ENCODE data around the gene RHPN2. TPM values are rescaled to one million over a fixed set of nuclear protein-coding genes. Genes with fewer than 3 reads are reported as not detected.
"Not testable (repeated sequence)": the region's sequence is repeated elsewhere in the genome, so short reads cannot be mapped to it uniquely, and the experiment has no call there.

RHPN2 gene
- total RNA-seq, 2 experiments from 2014 or later = 2.1 to 6.4 TPM

GRCh38 chr19:33036370-33037167, 28.1 kb downstream of the RHPN2 start:
- CTCF ChIA-PET (ENCODE audit: unreplicated experiment); intact Hi-C loops (cut with micrococcal nuclease; ENCODE audit: unreplicated experiment): not testable (repeated sequence)
- POLR2A ChIA-PET = interaction anchor here (0.5 to 0.9 kb wide), 3 partner anchors 14 to 120 kb away, joined by 3 read pairs; no protein-coding TSS in a partner anchor

GRCh38 chr19:33035461-33035860, 29.2 kb downstream of the RHPN2 start:
- no peak overlapping the region for H3K4me2 ChIP-seq (ENCODE audit: low read length)
- H3K9me2 ChIP-seq (ENCODE audit: insufficient read depth, low read length) = no peaks in the 10 kb centered on the region
- H3K4me3 ChIP-seq (ENCODE audit: low read depth, low read length, poor library complexity, severe bottlenecking) = no peak overlapping the region
- no peaks in the 10 kb centered on the region for H3K4me1 ChIP-seq (ENCODE audit: insufficient read depth, low read length, poor library complexity, severe bottlenecking)
- H3K36me3 ChIP-seq (ENCODE audit: insufficient read depth, low read length) = no peaks in the 10 kb centered on the region
- intact Hi-C loops (cut with micrococcal nuclease; ENCODE audit: unreplicated experiment) = no loop called here
- no peaks in the 10 kb centered on the region for H3K9me3 ChIP-seq (ENCODE audit: low read length)
- no peak for DNase-seq (ENCODE audit: low spot score)
- no peaks in the 10 kb centered on the region for H3K79me2 ChIP-seq (ENCODE audit: insufficient read depth, low read depth, low read length)
- no peaks in the 10 kb centered on the region for H4K20me1 ChIP-seq (ENCODE audit: insufficient read depth, low read length)
- ChIA-PET CTCF (ENCODE audit: unreplicated experiment) (no interaction called here), POLR2A (interaction anchor here (0.7 to 0.9 kb wide), 2 partner anchors 13 to 605 kb away, joined by 3 to 4 read pairs; no protein-coding TSS in a partner anchor)
- no peak for TF ChIP-seq EZH2phosphoT487 (IDR thresholded peaks at IDR 0.05; ENCODE audit: borderline replicate concordance, low read depth, low read length)
- BruUV-seq (replicated peaks) = no TSS peak
- H2AFZ ChIP-seq (ENCODE audit: low read length) = no peak overlapping the region
- H3K27ac ChIP-seq (ENCODE audit: low read depth, low read length, poor library complexity, severe bottlenecking) = no peak overlapping the region

More at GRCh38 chr19:33036370-33037167, 28.1 kb downstream of the RHPN2 start:
- not testable (repeated sequence) for H3K79me2 ChIP-seq (ENCODE audit: insufficient read depth, low read depth, low read length); BruUV-seq (replicated peaks); H3K4me2 ChIP-seq (ENCODE audit: low read length); H3K27ac ChIP-seq (ENCODE audit: low read depth, low read length, poor library complexity, severe bottlenecking); H3K4me3 ChIP-seq (ENCODE audit: low read depth, low read length, poor library complexity, severe bottlenecking); H4K20me1 ChIP-seq (ENCODE audit: insufficient read depth, low read length); H3K4me1 ChIP-seq (ENCODE audit: insufficient read depth, low read length, poor library complexity, severe bottlenecking); H2AFZ ChIP-seq (ENCODE audit: low read length); H3K9me3 ChIP-seq (ENCODE audit: low read length); DNase-seq (ENCODE audit: low spot score); H3K9me2 ChIP-seq (ENCODE audit: insufficient read depth, low read length); H3K36me3 ChIP-seq (ENCODE audit: insufficient read depth, low read length)

DNA sequence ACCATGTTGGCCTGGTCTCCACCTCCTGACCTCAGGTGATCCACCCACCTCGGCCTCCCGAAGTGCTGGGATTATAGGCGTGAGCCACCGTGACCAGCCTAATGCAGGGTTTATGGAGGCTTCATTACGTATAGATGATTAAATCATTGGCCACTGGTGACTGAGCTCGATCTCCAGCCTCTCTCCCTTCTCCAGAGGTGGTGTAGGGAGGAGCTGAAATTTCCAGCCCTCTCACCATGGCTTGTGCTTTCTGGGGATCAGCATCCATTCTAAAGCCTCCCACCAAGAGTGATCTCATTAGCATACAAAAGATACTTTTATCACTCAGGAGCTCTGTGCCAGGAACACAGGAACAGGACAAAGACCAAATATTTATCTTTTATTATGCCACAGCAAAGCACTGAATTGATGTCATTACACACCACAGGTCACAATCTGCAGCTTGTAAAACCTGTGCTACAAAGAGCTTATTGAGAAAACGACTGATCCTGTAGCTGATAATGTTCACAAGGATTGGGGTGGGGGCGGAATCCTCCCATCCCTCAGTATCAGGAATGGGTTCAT, 32.4 kb downstream of the RHPN2 start:
- no TSS peak for BruUV-seq (replicated peaks)
- H3K4me3 ChIP-seq (ENCODE audit: low read depth, low read length, poor library complexity, severe bottlenecking) = no peak overlapping the region
- no peaks in the 10 kb centered on the region for H3K4me1 ChIP-seq (ENCODE audit: insufficient read depth, low read length, poor library complexity, severe bottlenecking)
- ChIA-PET CTCF (ENCODE audit: unreplicated experiment) (no interaction called here), POLR2A (interaction anchor here (0.6 kb wide), 1 partner anchor 56 kb away, joined by 4 read pairs; no protein-coding TSS in a partner anchor)
- no peak overlapping the region for H3K4me2 ChIP-seq (ENCODE audit: low read length)
- no peaks in the 10 kb centered on the region for H4K20me1 ChIP-seq (ENCODE audit: insufficient read depth, low read length)
- H3K9me3 ChIP-seq (ENCODE audit: low read length) = no peaks in the 10 kb centered on the region
- H3K27ac ChIP-seq (ENCODE audit: low read depth, low read length, poor library complexity, severe bottlenecking) = no peak overlapping the region
- no peak for TF ChIP-seq EZH2phosphoT487 (IDR thresholded peaks at IDR 0.05; ENCODE audit: borderline replicate concordance, low read depth, low read length)
- TF ChIP-seq, protein P1, sequence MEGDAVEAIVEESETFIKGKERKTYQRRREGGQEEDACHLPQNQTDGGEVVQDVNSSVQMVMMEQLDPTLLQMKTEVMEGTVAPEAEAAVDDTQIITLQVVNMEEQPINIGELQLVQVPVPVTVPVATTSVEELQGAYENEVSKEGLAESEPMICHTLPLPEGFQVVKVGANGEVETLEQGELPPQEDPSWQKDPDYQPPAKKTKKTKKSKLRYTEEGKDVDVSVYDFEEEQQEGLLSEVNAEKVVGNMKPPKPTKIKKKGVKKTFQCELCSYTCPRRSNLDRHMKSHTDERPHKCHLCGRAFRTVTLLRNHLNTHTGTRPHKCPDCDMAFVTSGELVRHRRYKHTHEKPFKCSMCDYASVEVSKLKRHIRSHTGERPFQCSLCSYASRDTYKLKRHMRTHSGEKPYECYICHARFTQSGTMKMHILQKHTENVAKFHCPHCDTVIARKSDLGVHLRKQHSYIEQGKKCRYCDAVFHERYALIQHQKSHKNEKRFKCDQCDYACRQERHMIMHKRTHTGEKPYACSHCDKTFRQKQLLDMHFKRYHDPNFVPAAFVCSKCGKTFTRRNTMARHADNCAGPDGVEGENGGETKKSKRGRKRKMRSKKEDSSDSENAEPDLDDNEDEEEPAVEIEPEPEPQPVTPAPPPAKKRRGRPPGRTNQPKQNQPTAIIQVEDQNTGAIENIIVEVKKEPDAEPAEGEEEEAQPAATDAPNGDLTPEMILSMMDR (conservative IDR thresholded peaks at IDR 0.05; ENCODE audit: low read length) = no peak
- H2AFZ ChIP-seq (ENCODE audit: low read length) = no peak overlapping the region
- H3K9me2 ChIP-seq (ENCODE audit: insufficient read depth, low read length) = no peaks in the 10 kb centered on the region
- no peaks in the 10 kb centered on the region for H3K36me3 ChIP-seq (ENCODE audit: insufficient read depth, low read length)
- no peak for DNase-seq (ENCODE audit: low spot score)
- H3K79me2 ChIP-seq (ENCODE audit: insufficient read depth, low read depth, low read length) = no peaks in the 10 kb centered on the region
- intact Hi-C loops (cut with micrococcal nuclease; ENCODE audit: unreplicated experiment) = no loop called here
